Ovary (tissue), 3 donors: ENCODE measurements around the gene TRIOBP.

ENCODE experiments used
- EP300 ChIP-seq: sonication (generic); formaldehyde crosslinking; IDR thresholded peaks from one replicate; pipeline ENCODE4 v1.6.1; 2017; ENCODE audit warnings: antibody characterized with exemption
- POLR2A ChIP-seq: fragments of 450-650 bp; IDR thresholded peaks from one replicate; pipeline ENCODE4 v1.6.1; 2017; ENCODE audit warnings: antibody characterized with exemption, mild to moderate bottlenecking, moderate library complexity
- TF ChIP-seq, protein P1 (sequence below), 3 donors: fragments of 450-650 bp in 2 of 3; fragments of 200-600 bp in 1 of 3; IDR thresholded peaks; one replicate each; pipeline versions ENCODE4 v1.5.1 to v1.8.0; 2016 to 2022; ENCODE audit warnings: antibody characterized with exemption in 3 of 3, mild to moderate bottlenecking in 1 of 3
- donor health status: DM: no; HTN: no; CAD: no.

DNA sequence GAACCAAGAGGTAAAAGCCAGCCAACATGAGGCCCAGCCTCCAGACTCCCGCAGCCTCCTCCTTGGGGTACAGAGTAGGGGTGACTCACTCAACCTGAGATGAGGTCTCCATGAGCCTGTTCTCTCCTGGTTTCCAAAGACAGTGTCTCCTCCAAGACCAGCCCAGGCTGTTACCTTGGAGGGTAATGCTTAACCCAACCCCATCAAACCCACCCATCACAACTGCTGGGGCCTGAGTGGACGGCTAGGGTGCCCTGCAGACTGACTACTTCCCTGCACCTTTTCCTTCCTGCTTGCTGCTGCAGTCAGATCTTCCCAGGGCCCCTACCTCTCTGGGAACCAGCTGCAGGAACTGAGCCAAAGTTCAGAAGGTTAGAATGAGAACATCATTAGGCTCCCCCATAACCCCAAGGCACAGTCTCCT lies 15.8 kb upstream of the TRIOBP start:
- TF ChIP-seq, protein P1, sequence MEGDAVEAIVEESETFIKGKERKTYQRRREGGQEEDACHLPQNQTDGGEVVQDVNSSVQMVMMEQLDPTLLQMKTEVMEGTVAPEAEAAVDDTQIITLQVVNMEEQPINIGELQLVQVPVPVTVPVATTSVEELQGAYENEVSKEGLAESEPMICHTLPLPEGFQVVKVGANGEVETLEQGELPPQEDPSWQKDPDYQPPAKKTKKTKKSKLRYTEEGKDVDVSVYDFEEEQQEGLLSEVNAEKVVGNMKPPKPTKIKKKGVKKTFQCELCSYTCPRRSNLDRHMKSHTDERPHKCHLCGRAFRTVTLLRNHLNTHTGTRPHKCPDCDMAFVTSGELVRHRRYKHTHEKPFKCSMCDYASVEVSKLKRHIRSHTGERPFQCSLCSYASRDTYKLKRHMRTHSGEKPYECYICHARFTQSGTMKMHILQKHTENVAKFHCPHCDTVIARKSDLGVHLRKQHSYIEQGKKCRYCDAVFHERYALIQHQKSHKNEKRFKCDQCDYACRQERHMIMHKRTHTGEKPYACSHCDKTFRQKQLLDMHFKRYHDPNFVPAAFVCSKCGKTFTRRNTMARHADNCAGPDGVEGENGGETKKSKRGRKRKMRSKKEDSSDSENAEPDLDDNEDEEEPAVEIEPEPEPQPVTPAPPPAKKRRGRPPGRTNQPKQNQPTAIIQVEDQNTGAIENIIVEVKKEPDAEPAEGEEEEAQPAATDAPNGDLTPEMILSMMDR (IDR thresholded peaks at IDR 0.05), result no peak
- TF ChIP-seq POLR2A (no peak), EP300 (no peak)
